ENCODE results near the gene CERS2.

The CERS2 gene

GRCh38 chr1:150965605-150966004, 9.0 kb downstream of the CERS2 start:
- Histone ChIP-seq H3K4me3 (ENCODE audit: low read depth, low read length) (no peak overlapping the region), H3K9me3 (ENCODE audit: control insufficient read depth, insufficient read depth, low read depth, low read length) (no peaks in the 10 kb centered on the region), H3K36me3 (ENCODE audit: control insufficient read depth in 2 of 2, insufficient read depth in 1 of 2, low read length in 2 of 2) (peaks cover 7 to 84% of the 10 kb centered on the region in 2 experiments; a peak in 2 of 3 replicates), H3K4me1 (ENCODE audit: control insufficient read depth, insufficient read depth, low read length) (no peaks in the 10 kb centered on the region), H3K27ac (ENCODE audit: extremely low read depth, low read depth, low read length) (no peak overlapping the region)
- CTCF ChIA-PET: interaction anchor here (0.5 to 2.3 kb wide), 4 partner anchors 12 to 405 kb away, joined by 3 to 14 read pairs (median 8); no protein-coding TSS in a partner anchor
- POLR2A ChIA-PET: interaction anchor here (0.9 kb wide), 1 partner anchor 8 kb away, joined by 3 read pairs; no protein-coding TSS in a partner anchor
- TF ChIP-seq ZNF132 (tag by site-specific recombination; IDR thresholded peaks at IDR 0.05; ENCODE audit: borderline replicate concordance) (no peak), HIC1 (tag by site-specific recombination; IDR thresholded peaks at IDR 0.05) (no peak), ZNF274 (IDR thresholded peaks at IDR 0.05; ENCODE audit: low read length) (no peak), ZNF274 (tag by site-specific recombination; IDR thresholded peaks at IDR 0.05; ENCODE audit: borderline replicate concordance) (no peak), ZNF600 (tag by site-specific recombination; IDR thresholded peaks at IDR 0.05) (no peak), ZNF629 (tag by site-specific recombination; IDR thresholded peaks at IDR 0.05) (no peak), ZNF654 (tag by site-specific recombination; IDR thresholded peaks at IDR 0.05; ENCODE audit: low read depth) (no peak), ZNF175 (tag by site-specific recombination; IDR thresholded peaks at IDR 0.05) (no peak), ZNF785 (tag by site-specific recombination; IDR thresholded peaks at IDR 0.05) (no peak), BCL11A (tag by site-specific recombination; IDR thresholded peaks at IDR 0.05; ENCODE audit: low read depth) (no peak), ZNF416 (tag by site-specific recombination; IDR thresholded peaks at IDR 0.05) (no peak), ZNF514 (tag by site-specific recombination; IDR thresholded peaks at IDR 0.05) (no peak), ZNF155 (tag by site-specific recombination; IDR thresholded peaks at IDR 0.05) (no peak), ZNF792 (tag by site-specific recombination; IDR thresholded peaks at IDR 0.05) (no peak), ZNF10 (tag by site-specific recombination; IDR thresholded peaks at IDR 0.05) (no peak), ZNF76 (tag by site-specific recombination; IDR thresholded peaks at IDR 0.05; ENCODE audit: borderline replicate concordance, low read depth) (no peak), KLF1 (tag by site-specific recombination; IDR thresholded peaks at IDR 0.05) (no peak), ZNF24 (tag by site-specific recombination; IDR thresholded peaks at IDR 0.05) (no peak), BCL6B (tag by site-specific recombination; IDR thresholded peaks at IDR 0.05) (no peak)

- H3K27ac ChIP-seq (ENCODE audit: extremely low read depth, low read depth, low read length): no peak overlapping the region
- POLR2A ChIA-PET: interaction anchor here (2.0 kb wide), 1 partner anchor 43 kb away, joined by 5 read pairs; the partner anchor contains the start of gene MINDY1
- no peaks in the 10 kb centered on the region for H3K4me1 ChIP-seq (ENCODE audit: control insufficient read depth, insufficient read depth, low read length)
- no peaks in the 10 kb centered on the region for H3K9me3 ChIP-seq (ENCODE audit: control insufficient read depth, insufficient read depth, low read depth, low read length)
- H3K4me3 ChIP-seq (ENCODE audit: low read depth, low read length): no peak overlapping the region
- peaks cover 22 to 97% of the 10 kb centered on the region in 2 experiments for H3K36me3 ChIP-seq (ENCODE audit: control insufficient read depth in 2 of 2, insufficient read depth in 1 of 2, low read length in 2 of 2)
- CTCF ChIA-PET: interaction anchor here (0.6 to 1.0 kb wide), 2 partner anchors 12 to 431 kb away, joined by 3 to 5 read pairs; no protein-coding TSS in a partner anchor
- TF ChIP-seq TSHZ1 (tag by site-specific recombination; IDR thresholded peaks at IDR 0.05; ENCODE audit: borderline replicate concordance): no peak
- TF ChIP-seq ZNF10 (tag by site-specific recombination; IDR thresholded peaks at IDR 0.05): no peak
- no peak for TF ChIP-seq GLI2 (tag by site-specific recombination; IDR thresholded peaks at IDR 0.05; ENCODE audit: borderline replicate concordance, low read depth)
- TF ChIP-seq ZNF843 (tag by site-specific recombination; IDR thresholded peaks at IDR 0.05): no peak
- no peak for TF ChIP-seq AEBP2 (tag by site-specific recombination; IDR thresholded peaks at IDR 0.05; ENCODE audit: borderline replicate concordance)
- TF ChIP-seq ZBTB1 (tag by site-specific recombination; IDR thresholded peaks at IDR 0.05): no peak
- TF ChIP-seq PRDM4 (tag by site-specific recombination; IDR thresholded peaks at IDR 0.05): no peak
Observed at GRCh38 chr1:150964164-150964489, 10.5 kb downstream of the CERS2 start.

Data from HEK293 (cell line).